ENCODE measurements around the gene WFIKKN1. TPM values are rescaled to one million over a fixed set of nuclear protein-coding genes. Genes with fewer than 3 reads are reported as not detected.

WFIKKN1 gene
- total RNA-seq, 1 donor from 2014 or later: not detected

- no peak for TF ChIP-seq CTCF (conservative IDR thresholded peaks at IDR 0.05; ENCODE audit: low read depth, low read length)
- no peak overlapping the region for H3K4me3 ChIP-seq (ENCODE audit: low read depth, low read length)
Observed at GRCh38 chr16:670485-671352, 39.9 kb downstream of the WFIKKN1 start.

GRCh38 chr16:671353-672131, 40.8 kb downstream of the WFIKKN1 start:
- H3K4me3 ChIP-seq (ENCODE audit: low read depth, low read length): no peak overlapping the region
- no peak for DNase-seq (ENCODE audit: low read depth)
- no peak for TF ChIP-seq CTCF (conservative IDR thresholded peaks at IDR 0.05; ENCODE audit: low read depth, low read length)

More at GRCh38 chr16:670485-671352, 39.9 kb downstream of the WFIKKN1 start:
- DNase-seq (ENCODE audit: low read depth): no peak

GRCh38 chr16:672371-672770, 41.6 kb downstream of the WFIKKN1 start:
- DNase-seq (ENCODE audit: low read depth): no peak
- H3K4me3 ChIP-seq (ENCODE audit: low read depth, low read length): no peak overlapping the region
- no peak for TF ChIP-seq CTCF (conservative IDR thresholded peaks at IDR 0.05; ENCODE audit: low read depth, low read length)

DNA sequence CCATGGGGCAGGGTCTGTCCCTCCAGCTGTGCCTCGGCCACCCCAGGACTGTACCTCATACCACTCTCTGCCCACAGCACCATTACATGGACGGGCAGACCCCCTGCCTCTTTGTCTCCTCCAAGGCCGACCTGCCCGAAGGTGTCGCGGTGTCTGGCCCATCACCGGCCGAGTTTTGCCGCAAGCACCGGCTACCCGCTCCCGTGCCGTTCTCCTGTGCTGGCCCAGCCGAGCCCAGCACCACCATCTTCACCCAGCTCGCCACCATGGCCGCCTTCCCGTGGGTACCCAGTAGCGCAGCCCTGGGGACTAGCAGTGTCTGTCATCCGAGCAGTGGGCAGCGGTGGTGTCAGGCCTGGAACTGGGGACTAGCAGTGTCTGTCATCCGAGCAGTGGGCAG, 42.1 kb downstream of the WFIKKN1 start:
- TF ChIP-seq CTCF (conservative IDR thresholded peaks at IDR 0.05; ENCODE audit: low read depth, low read length): no peak
- no peak overlapping the region for H3K4me3 ChIP-seq (ENCODE audit: low read depth, low read length)
- DNase-seq (ENCODE audit: low read depth): no peak

- DNase-seq (ENCODE audit: low read depth): no peak
- TF ChIP-seq CTCF (conservative IDR thresholded peaks at IDR 0.05; ENCODE audit: low read depth, low read length): no peak
- H3K4me3 ChIP-seq (ENCODE audit: low read depth, low read length): no peak overlapping the region
Observed at GRCh38 chr16:673399-673991, 42.7 kb downstream of the WFIKKN1 start.

DNA sequence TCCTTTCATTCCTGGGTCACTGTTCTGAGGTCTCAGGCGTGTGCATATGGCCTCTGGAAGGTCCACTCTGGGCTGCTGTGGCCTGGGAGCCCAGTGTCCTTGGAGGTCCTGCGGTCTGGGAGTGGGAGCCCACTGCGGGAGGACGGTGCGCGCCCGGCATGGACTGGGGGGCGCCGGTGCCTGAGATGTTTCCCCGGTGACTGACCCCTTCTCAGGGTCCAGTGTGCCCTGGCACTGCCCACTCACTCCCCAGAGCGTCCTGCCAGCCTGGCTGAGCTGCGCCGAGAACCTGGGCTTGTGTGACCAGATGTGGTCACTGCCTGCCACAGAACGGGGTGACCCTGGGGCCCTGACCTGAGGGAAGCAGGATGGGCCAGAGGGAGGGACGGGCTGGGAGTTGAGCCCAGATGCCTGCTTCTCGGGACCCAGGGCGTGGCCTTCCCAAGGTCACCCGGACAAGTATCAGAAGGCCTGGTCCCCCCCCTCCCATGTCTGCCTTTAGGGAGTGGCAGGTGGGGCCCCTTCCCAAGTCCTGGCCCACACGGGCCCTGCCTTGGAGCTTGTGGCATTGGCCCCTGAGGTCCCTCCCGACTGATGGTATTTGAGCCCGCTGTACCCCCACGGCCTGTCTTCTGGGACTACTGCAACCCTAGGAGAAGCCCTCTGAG, 43.6 kb downstream of the WFIKKN1 start:
- no peak overlapping the region for H3K4me3 ChIP-seq (ENCODE audit: low read depth, low read length)
- DNase-seq (ENCODE audit: low read depth): no peak
- TF ChIP-seq CTCF (conservative IDR thresholded peaks at IDR 0.05; ENCODE audit: low read depth, low read length): no peak
